Gastrocnemius medialis (tissue), 4 donors: ENCODE measurements around the gene PTPRT. TPM values are rescaled to one million over a fixed set of nuclear protein-coding genes. Genes with fewer than 3 reads are reported as not detected.

Experiments
- ATAC-seq, 2 donors: fragments of 150-250 bp; one replicate each; pipeline ENCODE4 v1.9.1; 2016
- DNase-seq, 2 donors: peaks; one replicate each; pipeline ENCODE4 v3.0.0-alpha.2; 2019
- H3K27ac ChIP-seq, 4 donors: fragments of 200-600 bp; sonication (generic); 1 replicate in 1 of 4; 2 replicates in 3 of 4; pipeline ENCODE4 v1.5.1; 2016 to 2018; ENCODE audit warnings: mild to moderate bottlenecking in 2 of 4, moderate library complexity in 1 of 4
- H3K27me3 ChIP-seq, 3 donors: fragments of 200-600 bp; sonication (generic) in 2 of 3; 1 replicate in 1 of 3; 2 replicates in 2 of 3; pipeline versions ENCODE4 v1.5.1 to v1.6.0; 2016 to 2019; ENCODE audit warnings: mild to moderate bottlenecking in 1 of 3, moderate library complexity in 1 of 3
- H3K36me3 ChIP-seq, 2 donors: fragments of 200-600 bp; sonication (generic) in 1 of 2; one replicate each; pipeline ENCODE4 v1.5.1; 2017 to 2018
- H3K4me1 ChIP-seq, 2 donors: fragments of 200-600 bp; sonication (generic) in 1 of 2; one replicate each; pipeline ENCODE4 v1.5.1; 2016 to 2017; ENCODE audit warnings: mild to moderate bottlenecking in 2 of 2
- H3K4me3 ChIP-seq, 4 donors: fragments of 200-600 bp; sonication (generic) in 3 of 4; 1 replicate in 1 of 4; 2 replicates in 3 of 4; pipeline ENCODE4 v1.5.1; 2016 to 2019; ENCODE audit warnings: mild to moderate bottlenecking in 2 of 4
- H3K9me3 ChIP-seq, 3 donors: fragments of 200-600 bp; sonication (generic) in 2 of 3; 1 replicate in 1 of 3; 2 replicates in 2 of 3; pipeline ENCODE4 v1.5.1; 2016 to 2019
- POLR2A ChIP-seq, 2 donors: fragments of 450-650 bp; IDR thresholded peaks; one replicate each; pipeline ENCODE4 v1.6.1; 2017; ENCODE audit warnings: antibody characterized with exemption in 2 of 2, mild to moderate bottlenecking in 2 of 2, moderate library complexity in 2 of 2
- in situ Hi-C, 4 donors: fragments of 200-750 bp; cut with MboI; loops; one replicate each; pipeline versions ENCODE4 v1.15.0 to v1.8.0; 2017; ENCODE audit warnings: low sequenced_read_pairs in 4 of 4
- intact Hi-C: fragments of 100-400 bp; cut with DNase I; formaldehyde crosslinking; loops from one replicate; pipeline ENCODE4 v1.15.1; 2023; ENCODE audit warnings: low total_unique reads
- total RNA-seq, 4 donors: library from RNA; depleted of rRNA; stranded (reverse); fragments of >200 nt; gene quantifications; one replicate each; pipeline versions ENCODE4 v1.1.0 to v1.2.3, GENCODE V29; 2016
- TF ChIP-seq, protein P1 (sequence below), 5 experiments: fragments of 450-650 bp in 3 of 5; fragments of 200-600 bp in 2 of 5; sonication (generic) in 2 of 5; IDR thresholded peaks in 4 of 5; conservative IDR thresholded peaks in 1 of 5; 1 replicate in 4 of 5; 2 replicates in 1 of 5; pipeline ENCODE4 v1.5.1; 2016 to 2019; ENCODE audit warnings: antibody characterized with exemption in 5 of 5, mild to moderate bottlenecking in 3 of 5, moderate library complexity in 3 of 5

The PTPRT gene
- total RNA-seq, 4 donors from 2014 or later: not detected

DNA sequence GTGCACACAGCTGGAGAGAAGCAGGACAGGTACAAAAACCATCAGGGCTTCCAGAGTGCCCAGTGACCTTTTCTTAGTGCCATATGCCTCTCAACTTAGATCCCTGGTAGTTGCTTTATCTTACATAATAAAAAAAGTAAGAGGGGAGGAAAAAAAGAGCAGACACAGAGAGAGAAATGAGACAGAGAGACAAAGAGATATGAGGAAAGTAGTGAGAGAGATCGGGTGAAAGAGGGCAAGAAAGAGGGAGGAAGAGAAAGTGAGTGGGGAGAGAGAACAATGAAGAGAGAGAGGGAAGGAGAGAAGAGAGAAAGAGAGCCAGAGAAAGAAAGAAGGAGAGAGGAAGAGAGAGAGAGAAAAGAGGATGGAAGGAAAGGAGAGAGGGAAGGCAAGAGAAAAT, 131.6 kb downstream of the PTPRT start:
- no peaks in the 10 kb centered on the region for H3K4me1 ChIP-seq
- no peaks in the 10 kb centered on the region for H3K27me3 ChIP-seq
- H3K36me3 ChIP-seq: no peaks in the 10 kb centered on the region
- in situ Hi-C loops: no loop called here
- H3K9me3 ChIP-seq: no peaks in the 10 kb centered on the region
- no peak overlapping the region for H3K4me3 ChIP-seq
- ATAC-seq (no peak), DNase-seq (no peak)
- H3K27ac ChIP-seq: no peak overlapping the region
- intact Hi-C loops: no loop called here
- TF ChIP-seq, protein P1, sequence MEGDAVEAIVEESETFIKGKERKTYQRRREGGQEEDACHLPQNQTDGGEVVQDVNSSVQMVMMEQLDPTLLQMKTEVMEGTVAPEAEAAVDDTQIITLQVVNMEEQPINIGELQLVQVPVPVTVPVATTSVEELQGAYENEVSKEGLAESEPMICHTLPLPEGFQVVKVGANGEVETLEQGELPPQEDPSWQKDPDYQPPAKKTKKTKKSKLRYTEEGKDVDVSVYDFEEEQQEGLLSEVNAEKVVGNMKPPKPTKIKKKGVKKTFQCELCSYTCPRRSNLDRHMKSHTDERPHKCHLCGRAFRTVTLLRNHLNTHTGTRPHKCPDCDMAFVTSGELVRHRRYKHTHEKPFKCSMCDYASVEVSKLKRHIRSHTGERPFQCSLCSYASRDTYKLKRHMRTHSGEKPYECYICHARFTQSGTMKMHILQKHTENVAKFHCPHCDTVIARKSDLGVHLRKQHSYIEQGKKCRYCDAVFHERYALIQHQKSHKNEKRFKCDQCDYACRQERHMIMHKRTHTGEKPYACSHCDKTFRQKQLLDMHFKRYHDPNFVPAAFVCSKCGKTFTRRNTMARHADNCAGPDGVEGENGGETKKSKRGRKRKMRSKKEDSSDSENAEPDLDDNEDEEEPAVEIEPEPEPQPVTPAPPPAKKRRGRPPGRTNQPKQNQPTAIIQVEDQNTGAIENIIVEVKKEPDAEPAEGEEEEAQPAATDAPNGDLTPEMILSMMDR (IDR thresholded peaks at IDR 0.05 in 4 of 5, conservative IDR thresholded peaks at IDR 0.05 in 1 of 5): no peak
- no peak for TF ChIP-seq POLR2A (IDR thresholded peaks at IDR 0.05)

DNA sequence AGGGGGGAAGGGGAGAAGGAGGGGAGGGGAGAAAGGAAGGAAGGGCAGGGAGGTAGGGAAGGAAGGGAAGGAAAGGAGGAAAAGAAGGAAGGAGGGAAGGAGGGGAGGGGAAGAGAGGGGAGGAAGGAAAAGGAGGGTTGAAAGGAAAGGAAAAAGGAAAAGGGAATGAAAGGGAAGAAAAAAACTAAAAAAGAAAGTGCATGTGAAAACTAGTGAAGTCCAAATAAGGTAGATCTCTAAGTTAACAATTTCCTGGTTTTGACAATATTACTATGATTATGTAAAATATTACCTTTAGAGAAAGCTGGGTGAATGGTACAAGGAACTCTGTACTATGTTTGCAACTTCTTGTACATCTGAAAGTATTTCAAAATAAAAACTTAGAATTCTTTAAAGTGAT, 132.4 kb downstream of the PTPRT start:
- Histone ChIP-seq H3K9me3 (no peaks in the 10 kb centered on the region), H3K27ac (no peak overlapping the region), H3K4me3 (no peak overlapping the region), H3K27me3 (no peaks in the 10 kb centered on the region), H3K4me1 (no peaks in the 10 kb centered on the region), H3K36me3 (no peaks in the 10 kb centered on the region)
- intact Hi-C loops: no loop called here
- no peak for DNase-seq
- in situ Hi-C loops: no loop called here
- no peak for ATAC-seq
- TF ChIP-seq, protein P1 (IDR thresholded peaks at IDR 0.05 in 4 of 5, conservative IDR thresholded peaks at IDR 0.05 in 1 of 5): no peak
- TF ChIP-seq POLR2A (IDR thresholded peaks at IDR 0.05): no peak

DNA sequence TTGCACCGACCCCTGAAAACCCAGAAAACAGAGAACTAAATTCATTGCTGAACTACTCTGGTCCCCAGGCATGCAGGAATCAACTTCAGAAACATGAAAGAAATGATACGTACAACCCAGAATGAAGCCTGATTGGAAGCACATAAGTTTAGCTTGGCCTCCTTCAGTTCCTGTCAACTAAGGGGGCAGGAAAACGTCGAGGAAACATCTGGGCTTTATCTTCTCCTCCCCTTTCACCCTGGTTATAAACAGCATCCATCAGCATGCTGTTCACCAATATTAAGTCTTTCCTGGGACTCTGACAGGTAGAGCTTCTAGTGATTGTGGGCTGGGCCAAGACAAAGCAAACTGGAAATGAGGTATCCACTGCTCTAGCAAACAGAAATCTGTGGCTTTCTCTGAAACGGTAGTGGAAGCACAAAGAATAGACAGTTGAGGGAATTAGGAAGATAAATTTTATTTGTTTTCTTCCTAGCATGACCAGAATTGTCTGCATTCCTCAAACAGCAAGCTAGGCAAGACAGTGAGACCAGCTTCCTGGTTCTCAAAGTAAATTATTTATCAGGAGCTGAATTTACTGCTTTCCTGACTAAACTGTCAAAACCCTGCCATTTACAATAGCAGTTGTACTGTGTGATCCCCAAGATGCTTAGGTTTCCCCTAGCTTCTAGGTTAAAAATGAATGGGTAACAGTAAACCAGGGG, 134.4 kb downstream of the PTPRT start:
- Histone ChIP-seq H3K27ac (no peak overlapping the region), H3K36me3 (no peaks in the 10 kb centered on the region), H3K27me3 (no peaks in the 10 kb centered on the region), H3K9me3 (no peaks in the 10 kb centered on the region), H3K4me1 (no peaks in the 10 kb centered on the region), H3K4me3 (no peak overlapping the region)
- ATAC-seq (no peak), DNase-seq (no peak)
- intact Hi-C loops (no loop called here), in situ Hi-C loops (no loop called here)
- no peak for TF ChIP-seq POLR2A (IDR thresholded peaks at IDR 0.05)
- TF ChIP-seq, protein P1 (IDR thresholded peaks at IDR 0.05 in 4 of 5, conservative IDR thresholded peaks at IDR 0.05 in 1 of 5): no peak

DNA sequence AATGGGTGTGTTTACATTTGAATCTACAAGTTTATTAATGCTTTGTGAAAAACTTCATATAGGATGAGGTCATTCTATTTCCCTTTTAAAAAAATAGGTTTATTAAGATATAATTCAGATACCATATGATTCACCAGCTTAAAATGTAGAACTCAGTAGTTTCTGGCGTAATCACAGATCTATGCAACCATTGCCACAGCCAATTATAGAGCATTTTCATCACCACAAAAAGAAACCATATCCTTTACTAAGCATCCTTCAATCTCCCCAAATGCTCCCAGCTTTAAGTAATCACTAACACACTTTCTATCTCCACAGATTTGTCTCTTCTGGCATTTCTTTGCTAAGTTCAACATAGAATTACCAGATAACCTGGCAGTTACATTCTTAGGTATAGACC, 137.2 kb downstream of the PTPRT start:
- Histone ChIP-seq H3K4me3 (no peak overlapping the region), H3K27me3 (no peaks in the 10 kb centered on the region), H3K4me1 (no peaks in the 10 kb centered on the region), H3K9me3 (no peaks in the 10 kb centered on the region), H3K27ac (no peak overlapping the region), H3K36me3 (no peaks in the 10 kb centered on the region)
- intact Hi-C loops (no loop called here), in situ Hi-C loops (no loop called here)
- no peak for TF ChIP-seq POLR2A (IDR thresholded peaks at IDR 0.05)
- TF ChIP-seq, protein P1 (IDR thresholded peaks at IDR 0.05 in 4 of 5, conservative IDR thresholded peaks at IDR 0.05 in 1 of 5): no peak
- DNase-seq: no peak
- ATAC-seq: no peak

DNA sequence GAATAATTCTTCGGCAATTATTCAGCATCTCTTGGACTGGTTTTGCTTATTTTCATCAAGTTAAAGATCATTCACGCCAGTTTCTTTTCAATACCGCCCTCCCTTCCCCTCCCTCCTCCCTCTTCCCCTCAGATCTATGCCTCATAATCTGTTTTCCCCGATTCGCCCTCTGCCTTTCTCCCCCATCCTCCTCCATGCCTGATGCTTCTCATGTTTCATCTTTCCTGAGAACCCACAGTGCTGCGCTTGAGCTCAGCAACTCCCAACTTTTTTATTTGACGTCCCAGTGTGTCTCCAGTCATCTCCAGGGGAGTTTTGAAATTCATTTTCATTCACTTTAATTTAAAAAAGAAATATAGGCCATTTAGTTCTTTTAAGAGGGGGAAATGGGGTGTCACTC, 142.7 kb downstream of the PTPRT start:
- no peak for DNase-seq
- intact Hi-C loops: no loop called here
- no peak overlapping the region for H3K27ac ChIP-seq
- ATAC-seq: no peak
- in situ Hi-C loops: no loop called here
- no peak for TF ChIP-seq POLR2A (IDR thresholded peaks at IDR 0.05)
- TF ChIP-seq, protein P1 (IDR thresholded peaks at IDR 0.05 in 4 of 5, conservative IDR thresholded peaks at IDR 0.05 in 1 of 5): no peak
- no peaks in the 10 kb centered on the region for H3K9me3 ChIP-seq
- H3K36me3 ChIP-seq: no peaks in the 10 kb centered on the region
- H3K27me3 ChIP-seq: no peaks in the 10 kb centered on the region
- no peaks in the 10 kb centered on the region for H3K4me1 ChIP-seq
- no peak overlapping the region for H3K4me3 ChIP-seq
